HG02885 (cell line): Measurements from ENCODE around the gene MBD5.
"Not testable (repeated sequence)": the region's sequence is repeated elsewhere in the genome, so short reads cannot be mapped to it uniquely, and the experiment has no call there.

Source experiments
- ATAC-seq: cut with Tn5 transposase; IDR thresholded peaks from one replicate; pipeline ENCODE4 v1.9.1; 2021; ENCODE audit warnings: mild to moderate bottlenecking; ENCODE audit not compliant: unreplicated experiment, poor library complexity

MBD5 gene

DNA sequence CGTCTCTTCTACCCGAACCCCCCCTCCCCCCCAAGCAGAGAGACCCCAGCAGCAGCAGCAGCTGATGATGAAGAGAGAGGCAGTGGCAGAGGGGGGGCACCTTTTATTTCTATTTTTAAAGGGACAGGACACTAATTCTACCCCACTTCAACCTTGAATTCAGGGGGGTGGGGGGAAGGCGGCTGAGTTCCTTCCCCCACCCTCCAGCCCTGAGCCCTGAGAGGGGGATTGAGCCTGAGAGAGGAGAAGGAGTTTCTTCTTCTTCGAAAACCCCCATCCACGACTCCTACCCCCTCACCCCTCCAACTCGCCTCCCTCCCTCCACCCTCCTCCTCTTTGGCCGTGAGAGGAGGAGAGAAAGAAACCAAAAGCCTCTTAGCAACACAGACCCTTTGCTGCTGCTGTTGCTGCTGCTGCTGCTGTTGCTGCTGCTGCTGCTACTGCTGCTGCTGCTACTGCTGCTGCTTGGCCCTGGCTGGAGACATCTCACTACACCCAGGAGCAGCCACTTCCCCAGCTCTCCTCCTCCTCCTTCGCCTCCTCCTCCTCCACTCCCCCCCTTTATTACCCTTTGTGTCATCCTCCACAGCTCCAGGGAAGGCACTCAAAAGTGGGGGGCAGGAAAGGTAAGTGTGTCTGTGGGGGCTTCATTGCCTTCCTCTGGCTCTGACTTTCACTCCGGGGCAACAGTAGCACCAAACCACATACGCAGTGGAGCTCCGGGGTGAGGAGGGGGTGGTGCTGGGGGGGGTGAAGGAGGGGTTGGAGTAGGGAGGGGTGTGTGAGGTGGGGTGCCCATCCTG is at the start of gene MBD5:
Gene MBD5 (plus strand): TSS at position 33 of the 803 bp plus-strand sequence.
- peak; percentile 31 for ATAC-seq

DNA sequence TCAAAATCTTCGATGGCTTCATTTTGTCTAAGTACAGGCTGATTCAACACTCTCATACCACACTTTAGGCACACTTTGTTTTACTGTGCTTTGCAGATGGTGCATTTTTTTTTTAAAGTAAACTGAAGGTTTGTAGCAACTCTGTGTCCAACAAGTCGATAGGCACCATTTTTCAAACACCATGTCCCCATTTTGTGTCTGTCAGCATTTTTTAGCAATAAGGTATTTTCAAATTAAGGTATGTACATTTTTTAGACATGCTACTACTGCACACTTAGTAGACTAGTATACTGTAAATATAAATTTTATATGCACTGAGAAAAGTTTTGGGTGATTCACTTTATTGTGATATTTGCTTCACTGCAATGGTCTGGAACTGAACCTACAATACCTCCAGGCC is 44.8 kb upstream of the MBD5 start:
- ATAC-seq, result no peak

- no peak for ATAC-seq
These were observed 43.2 kb upstream of the MBD5 start for GRCh38 chr2:147977679-147978078.

GRCh38 chr2:147980940-147981528 is 39.9 kb upstream of the MBD5 start:
- ATAC-seq, result no peak

DNA sequence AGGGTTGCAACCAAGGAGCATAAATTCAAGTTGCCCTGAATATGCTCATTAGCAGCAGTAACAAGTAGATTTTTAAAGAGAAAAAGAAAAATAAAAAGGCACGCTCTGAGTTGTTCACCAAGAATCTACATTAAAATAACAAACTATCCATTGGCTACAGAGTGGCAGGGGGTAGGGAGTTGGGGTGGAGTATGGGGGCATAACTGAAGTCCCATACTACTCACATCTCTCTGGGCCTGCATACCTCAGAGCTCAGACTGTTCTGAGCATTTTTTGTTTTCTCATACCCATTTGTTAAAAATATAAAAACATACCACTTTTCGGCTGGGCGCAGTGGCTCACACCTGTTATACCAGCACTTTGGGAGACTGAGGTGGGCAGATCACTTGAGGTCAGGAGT is 31.8 kb upstream of the MBD5 start:
- no peak for ATAC-seq

DNA sequence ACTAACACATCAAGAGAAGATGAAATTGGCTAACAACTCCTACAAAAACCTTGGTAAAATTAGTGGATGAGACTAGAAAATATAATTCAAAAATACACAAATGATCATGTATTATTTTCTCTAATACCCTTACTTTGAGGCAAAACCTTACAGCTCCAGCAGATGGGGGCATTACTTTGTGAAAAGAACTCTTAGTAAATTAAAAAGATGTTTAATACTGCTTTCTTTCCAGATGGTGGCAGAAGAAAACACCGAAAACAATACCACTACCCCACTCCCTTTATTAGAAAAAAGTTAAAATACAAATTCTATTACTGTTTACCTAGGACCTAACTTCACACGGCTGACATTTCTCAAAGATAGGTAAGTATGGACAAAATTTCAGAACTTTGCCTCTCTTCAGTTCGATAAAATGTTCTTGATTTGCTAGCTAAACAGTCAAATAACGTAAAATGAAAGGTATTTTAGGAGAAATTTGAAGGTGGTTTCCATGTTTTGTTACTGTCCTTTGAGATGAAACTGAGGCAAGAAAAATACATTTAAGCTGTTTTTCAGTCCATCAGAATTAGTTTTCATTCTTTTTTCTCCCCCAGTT is 31.0 kb upstream of the MBD5 start:
- ATAC-seq, result peak; percentile 87

DNA sequence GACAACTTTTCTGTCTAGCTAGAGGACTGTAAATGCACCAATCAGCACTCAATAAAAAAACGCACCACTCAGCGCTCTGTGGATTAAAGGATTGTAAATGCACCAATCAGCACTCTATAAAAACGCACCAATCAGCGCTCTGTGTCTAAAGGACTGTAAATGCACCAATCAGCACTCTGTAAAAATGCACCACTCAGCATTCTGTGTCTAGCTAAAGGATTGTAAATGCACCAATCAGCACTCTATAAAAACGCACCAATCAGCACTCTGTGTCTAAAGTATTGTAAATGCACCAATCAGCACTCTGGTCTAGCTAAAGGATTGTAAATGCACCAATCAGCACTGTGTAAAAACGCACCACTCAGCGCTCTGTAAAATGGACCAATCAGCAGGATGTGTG is 25.9 kb upstream of the MBD5 start:
- not testable (repeated sequence) for ATAC-seq

DNA sequence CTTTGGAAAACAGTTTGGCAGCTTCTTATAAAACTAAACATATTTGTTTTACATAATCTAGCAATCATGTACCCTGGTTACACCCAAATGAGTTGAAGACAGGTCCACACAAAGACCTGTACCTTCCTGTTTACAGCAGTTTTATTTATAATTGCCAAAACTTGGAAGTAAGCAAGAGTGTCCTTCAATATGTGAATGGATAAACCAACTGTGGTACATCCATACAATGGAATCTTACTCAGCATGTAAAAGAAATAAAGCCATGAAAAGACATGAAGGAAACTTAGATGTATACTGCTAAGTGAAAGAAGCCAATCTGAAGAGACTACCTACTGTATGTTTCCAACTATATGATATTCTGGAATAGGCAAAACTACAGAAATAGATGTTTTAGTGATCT is 24.1 kb upstream of the MBD5 start:
- ATAC-seq, result no peak

GRCh38 chr2:147998203-147998602 is 22.7 kb upstream of the MBD5 start:
- ATAC-seq, result no peak

GRCh38 chr2:147999126-147999525 is 21.8 kb upstream of the MBD5 start:
- ATAC-seq, result no peak

DNA sequence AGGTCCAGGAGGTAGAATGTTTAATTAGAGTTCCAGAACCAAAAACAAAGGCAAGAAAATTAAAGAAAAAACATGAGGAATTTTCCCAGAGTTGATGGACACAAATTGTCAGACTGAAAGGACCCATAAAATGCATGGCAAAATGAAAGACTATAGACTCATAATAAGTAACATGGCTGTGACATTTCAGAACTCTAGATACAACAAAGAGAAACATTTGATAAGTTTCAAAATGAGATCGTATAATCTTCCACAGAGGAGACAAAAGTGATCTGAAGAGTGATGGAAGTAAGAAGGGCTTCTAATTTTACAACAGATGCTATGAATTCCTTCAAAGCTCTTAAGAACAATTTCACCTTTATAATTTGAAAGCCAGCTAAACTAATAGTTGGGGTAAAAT is 20.8 kb upstream of the MBD5 start:
- ATAC-seq, result no peak

DNA sequence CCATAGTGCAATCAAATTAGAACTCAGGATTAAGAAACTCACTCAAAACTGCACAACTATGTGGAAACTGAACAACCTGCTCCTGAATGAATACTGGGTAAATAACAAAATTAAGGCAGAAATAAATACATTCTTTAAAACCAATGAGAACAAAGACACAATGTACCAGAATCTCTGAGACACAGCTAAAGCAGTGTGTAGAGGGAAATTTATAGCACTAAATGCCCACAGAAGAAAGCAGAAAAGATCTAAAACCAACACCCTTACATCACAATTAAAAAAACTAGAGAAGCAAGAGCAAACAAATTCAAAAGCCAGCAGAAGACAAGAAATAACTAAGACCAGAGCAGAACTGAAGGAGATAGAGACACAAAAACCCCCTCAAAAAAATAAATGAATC is 18.5 kb upstream of the MBD5 start:
- ATAC-seq, result not testable (repeated sequence)

DNA sequence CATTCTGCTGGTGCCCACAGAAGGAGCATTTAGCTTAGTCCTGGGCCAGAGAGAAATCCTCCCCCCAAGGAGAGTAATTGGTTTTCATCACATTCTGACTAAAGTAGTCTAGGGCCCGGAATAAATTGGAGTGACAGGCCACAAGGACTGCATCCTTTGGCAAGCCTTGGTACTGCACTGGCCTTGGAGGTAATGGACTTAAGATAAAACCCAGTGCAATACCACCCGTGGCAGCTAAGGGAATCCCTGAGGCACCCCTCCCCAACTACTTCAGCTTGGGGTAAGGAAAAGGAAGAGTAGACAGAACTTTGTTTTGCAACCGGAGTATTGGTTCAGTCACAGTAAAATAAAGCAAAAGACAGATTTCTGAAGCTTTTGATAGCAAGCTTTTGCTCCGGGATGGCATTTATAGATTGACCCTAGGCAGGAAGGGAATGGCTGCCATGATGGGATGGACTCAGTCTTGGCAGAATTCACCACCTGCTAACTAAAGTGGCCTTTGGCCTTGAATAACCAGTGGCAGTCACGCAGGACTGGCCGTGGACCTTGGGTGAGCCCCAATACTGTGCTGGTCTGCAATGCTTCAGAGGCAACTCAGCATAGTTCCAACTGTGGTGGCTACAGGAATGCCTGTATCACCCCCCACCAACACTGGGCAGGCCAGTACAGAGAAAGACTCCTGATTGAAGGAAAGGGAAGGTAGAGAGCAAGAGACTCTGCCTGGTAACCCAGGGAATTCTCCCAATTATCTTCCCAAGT is 14.5 kb upstream of the MBD5 start:
- no peak for ATAC-seq

DNA sequence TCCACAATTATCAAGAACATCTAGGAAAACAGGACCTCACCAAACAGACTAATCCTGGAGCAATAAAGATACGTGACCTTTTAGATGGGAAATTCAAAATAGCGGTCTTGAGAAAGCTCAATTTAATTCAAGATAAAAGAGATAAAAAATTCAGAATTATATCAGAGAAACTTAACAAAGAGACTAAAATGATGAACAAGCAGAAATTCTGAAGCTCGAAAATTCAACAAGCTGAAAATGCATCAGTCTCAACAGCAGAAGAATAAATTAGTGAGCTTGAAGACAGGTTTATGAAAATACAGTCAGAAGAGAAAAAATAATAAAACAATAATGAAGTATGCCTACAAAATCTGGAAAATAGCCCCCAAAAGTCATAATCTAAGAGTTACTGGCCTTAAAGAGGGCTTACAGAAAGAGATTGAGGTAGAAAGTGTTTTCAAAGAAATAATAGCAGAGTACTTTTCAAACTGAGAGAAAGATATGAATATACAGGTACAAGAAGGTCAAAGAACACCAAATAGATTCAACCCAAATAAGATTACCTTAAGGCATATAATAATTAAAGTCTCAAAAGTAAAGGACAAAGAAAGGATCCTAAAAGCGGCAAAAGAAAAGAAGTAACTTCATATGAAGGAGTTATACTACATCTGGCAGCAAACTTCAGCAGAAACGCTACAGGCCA is 13.5 kb upstream of the MBD5 start:
- ATAC-seq, result no peak

- not testable (repeated sequence) for ATAC-seq
These were observed 12.5 kb upstream of the MBD5 start for GRCh38 chr2:148008411-148008810.

DNA sequence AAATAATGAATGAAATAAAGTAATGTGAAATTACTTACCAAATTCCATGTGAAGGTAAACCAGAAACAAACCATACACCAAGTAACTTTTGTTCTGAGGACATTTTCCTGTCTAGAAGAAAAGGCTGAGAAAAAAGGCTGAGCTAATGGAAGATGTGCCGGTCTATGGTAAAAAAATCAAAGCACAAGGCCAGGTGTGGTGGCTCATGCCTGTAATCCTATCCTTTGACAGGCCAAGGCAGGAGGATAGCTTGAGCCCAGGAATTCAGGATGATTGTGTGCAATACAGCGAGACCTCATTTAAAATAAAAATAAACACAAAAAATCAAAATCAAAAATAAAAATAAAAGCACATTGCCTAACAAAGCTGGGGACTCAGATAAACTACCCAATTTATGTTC is 7.0 kb upstream of the MBD5 start:
- ATAC-seq, result no peak

- ATAC-seq, result no peak
These were observed 6.3 kb upstream of the MBD5 start for GRCh38 chr2:148014616-148015015.

GRCh38 chr2:148020111-148021058 is 506 bp upstream of the MBD5 start, which contains the start of gene ORC4:
Gene ORC4, minus strand, starts transcription at chr2:148020737. Its CDS starts 44,779 bp downstream, at chr2:147975958.
- peak; percentile 82 for ATAC-seq

DNA sequence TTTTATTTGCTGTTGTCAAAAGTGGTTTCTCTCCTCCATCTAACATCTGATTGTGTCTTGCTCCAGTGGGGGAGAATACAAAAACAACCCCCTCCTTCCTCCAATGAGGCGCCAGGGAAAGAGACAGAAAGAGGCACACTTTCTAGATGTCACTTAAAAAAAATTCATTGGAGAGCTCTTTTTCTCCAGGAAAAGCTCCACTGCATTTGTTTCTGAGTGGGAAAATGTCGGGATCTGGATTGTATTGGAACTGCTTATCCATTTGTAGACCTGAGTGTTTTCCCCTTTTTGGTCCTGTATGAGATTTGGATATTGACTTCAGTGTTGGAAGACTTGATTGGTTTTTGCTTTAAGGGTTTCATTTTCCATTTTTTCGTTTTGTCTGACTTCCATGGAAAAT is 995 bp downstream of the MBD5 start:
- ATAC-seq, result no peak
